Neural cell (in vitro differentiated cells): Measurements from ENCODE around the gene OPRM1. TPM values are rescaled to one million over a fixed set of nuclear protein-coding genes. Genes with fewer than 3 reads are reported as not detected.

Experiments
- H2AFZ ChIP-seq: fragments of 200-600, 300-800 bp; sonication (generic), shearing (Covaris generic); 2 replicates; pipeline ENCODE4 v1.6.0; 2014; ENCODE audit warnings: low read depth, mild to moderate bottlenecking, antibody characterized with exemption, low read length, moderate library complexity
- H3F3A ChIP-seq: fragments of 200-600 bp; shearing (Covaris generic); 2 replicates; pipeline ENCODE4 v1.6.1; 2016; ENCODE audit warnings: mild to moderate bottlenecking, moderate library complexity, mixed read lengths, antibody characterized with exemption, low read length; ENCODE audit not compliant: insufficient read depth, poor library complexity, severe bottlenecking
- H3K27ac ChIP-seq: fragments of 200-600, 300-800 bp; sonication (generic), shearing (Covaris generic); 2 replicates; pipeline ENCODE4 v1.5.1; 2014; ENCODE audit warnings: mild to moderate bottlenecking, low read length, moderate library complexity
- H3K27me3 ChIP-seq: fragments of 300-800, 200-600 bp; sonication (generic), shearing (Covaris generic); 2 replicates; pipeline ENCODE4 v1.6.0; 2014; ENCODE audit warnings: mild to moderate bottlenecking, low read depth, low read length, moderate library complexity; ENCODE audit not compliant: insufficient read depth
- H3K36me3 ChIP-seq: fragments of 300-800, 200-600 bp; sonication (generic), shearing (Covaris generic); 2 replicates; pipeline ENCODE4 v1.5.1; 2014; ENCODE audit warnings: mild to moderate bottlenecking, antibody characterized with exemption, low read length, moderate library complexity; ENCODE audit not compliant: insufficient read depth
- H3K4me2 ChIP-seq: fragments of 300-800, 200-600 bp; sonication (generic), shearing (Covaris generic); 2 replicates; pipeline ENCODE4 v1.6.0; 2014; ENCODE audit warnings: mild to moderate bottlenecking, low read length
- H3K4me3 ChIP-seq: fragments of 300-800, 200-600 bp; sonication (generic), shearing (Covaris generic); 2 replicates; pipeline ENCODE4 v1.5.1; 2014; ENCODE audit warnings: mild to moderate bottlenecking, low read length, moderate library complexity
- H3K79me2 ChIP-seq: fragments of 200-600 bp; shearing (Covaris generic); replicated peaks from 2 replicates; pipeline ENCODE4 v1.6.0; 2014; ENCODE audit warnings: mild to moderate bottlenecking, low read length, moderate library complexity; ENCODE audit not compliant: insufficient read depth
- H3K9ac ChIP-seq: fragments of 300-800, 200-600 bp; sonication (generic), shearing (Covaris generic); 2 replicates; pipeline ENCODE4 v1.6.1; 2016; ENCODE audit warnings: mild to moderate bottlenecking, low read length, mixed read lengths
- H3K9me2 ChIP-seq: fragments of 200-600 bp; shearing (Covaris generic); 2 replicates; pipeline ENCODE4 v1.6.1; 2016; ENCODE audit warnings: mild to moderate bottlenecking, low read length, mixed read lengths; ENCODE audit not compliant: insufficient read depth
- H3K9me3 ChIP-seq: fragments of 200-600, 300-800 bp; sonication (generic), shearing (Covaris generic); 2 replicates; pipeline ENCODE4 v1.6.1; 2016; ENCODE audit warnings: mild to moderate bottlenecking, mixed run types, low read length, moderate library complexity, mixed read lengths
- H4K20me1 ChIP-seq: fragments of 200-600 bp; shearing (Covaris generic); 2 replicates; pipeline ENCODE4 v1.6.1; 2016; ENCODE audit warnings: mild to moderate bottlenecking, mixed run types; ENCODE audit not compliant: insufficient read depth
- EP300 ChIP-seq: fragments of 450-650 bp; conservative IDR thresholded peaks from 2 replicates; pipeline ENCODE4 v1.6.1; 2014; ENCODE audit warnings: antibody characterized with exemption, mild to moderate bottlenecking, moderate library complexity; ENCODE audit not compliant: poor library complexity, severe bottlenecking
- EZH2 ChIP-seq: fragments of 200-600, 300-800 bp; shearing (Covaris generic), sonication (generic); IDR thresholded peaks from 2 replicates; pipeline ENCODE4 v1.6.1; 2014; ENCODE audit warnings: antibody characterized with exemption, low read length, borderline replicate concordance, mild to moderate bottlenecking; ENCODE audit not compliant: insufficient read depth, poor library complexity, severe bottlenecking
- MXI1 ChIP-seq: fragments of 450-650 bp; conservative IDR thresholded peaks from 2 replicates; pipeline ENCODE4 v1.6.1; 2014; ENCODE audit warnings: antibody characterized with exemption, mild to moderate bottlenecking; ENCODE audit not compliant: poor library complexity, severe bottlenecking
- POLR2AphosphoS5 ChIP-seq: IDR thresholded peaks from 2 replicates; pipeline ENCODE4 v1.6.1; 2012
- RAD21 ChIP-seq: fragments of 450-650 bp; conservative IDR thresholded peaks from 2 replicates; pipeline ENCODE4 v1.6.1; 2014; ENCODE audit warnings: antibody characterized with exemption, mild to moderate bottlenecking, moderate library complexity
- REST ChIP-seq: IDR thresholded peaks from 2 replicates; pipeline ENCODE4 v1.6.1; 2012; ENCODE audit warnings: borderline replicate concordance
- SMC3 ChIP-seq: fragments of 450-650 bp; conservative IDR thresholded peaks from 2 replicates; pipeline ENCODE4 v1.6.1; 2014; ENCODE audit warnings: antibody characterized with exemption, mild to moderate bottlenecking, moderate library complexity; ENCODE audit not compliant: poor library complexity
- TAF1 ChIP-seq: IDR thresholded peaks from 2 replicates; pipeline ENCODE4 v1.6.1; 2012; ENCODE audit warnings: low read depth
- polyA plus RNA-seq: library from polyadenylated mRNA; depleted of rRNA; stranded (reverse); fragments of >200 nt; gene quantifications from 2 replicates; pipeline ENCODE4 v1.2.3, GENCODE V29; 2014
- TF ChIP-seq, protein P1 (sequence below): fragments of 450-650 bp; IDR thresholded peaks from 2 replicates; pipeline ENCODE4 v1.5.1; 2014; ENCODE audit warnings: antibody characterized with exemption, mild to moderate bottlenecking, moderate library complexity; ENCODE audit not compliant: poor library complexity, severe bottlenecking

OPRM1 gene
- polyA plus RNA-seq, 1 donor from 2014 or later, result 1.5 TPM

DNA sequence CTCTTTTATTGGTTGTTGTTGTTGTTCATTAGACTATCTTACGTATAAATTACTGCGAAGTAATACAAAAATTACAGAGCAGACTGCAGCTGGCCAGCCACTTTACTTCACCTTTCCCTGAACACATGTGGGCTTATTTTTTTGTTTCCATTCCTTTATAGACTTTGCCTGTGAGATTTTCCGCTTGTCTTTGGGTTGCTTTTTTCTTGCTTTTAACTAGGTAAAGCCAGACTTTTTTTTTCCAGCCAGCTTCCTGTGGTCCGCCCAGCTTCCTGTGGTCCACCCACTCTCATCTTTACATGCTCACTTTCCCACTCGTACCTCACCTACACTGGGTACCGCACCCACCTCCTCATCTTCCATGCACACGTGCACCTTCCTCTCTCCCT lies 238.6 kb downstream of the OPRM1 start:
- no peaks in the 10 kb centered on the region for H3F3A ChIP-seq
- no peak overlapping the region for H2AFZ ChIP-seq
- no peak overlapping the region for H3K27ac ChIP-seq
- H4K20me1 ChIP-seq, result no peaks in the 10 kb centered on the region
- no peak overlapping the region for H3K9ac ChIP-seq
- H3K9me3 ChIP-seq, result no peaks in the 10 kb centered on the region
- H3K79me2 ChIP-seq, result no peaks in the 10 kb centered on the region
- H3K27me3 ChIP-seq, result no peaks in the 10 kb centered on the region
- no peak overlapping the region for H3K4me2 ChIP-seq
- TF ChIP-seq RAD21 (no peak), SMC3 (peak; percentile 8)
- H3K9me2 ChIP-seq, result no peaks in the 10 kb centered on the region
- no peaks in the 10 kb centered on the region for H3K36me3 ChIP-seq
- H3K4me3 ChIP-seq, result no peak overlapping the region

- Histone ChIP-seq H3K9me3 (no peaks in the 10 kb centered on the region), H3K27ac (no peak overlapping the region), H3K4me3 (no peak overlapping the region), H3K9ac (no peak overlapping the region), H3K27me3 (no peaks in the 10 kb centered on the region), H3K4me2 (no peak overlapping the region), H4K20me1 (no peaks in the 10 kb centered on the region), H3K79me2 (no peaks in the 10 kb centered on the region), H3K36me3 (no peaks in the 10 kb centered on the region), H3F3A (no peaks in the 10 kb centered on the region), H3K9me2 (no peaks in the 10 kb centered on the region), H2AFZ (no peak overlapping the region)
- TF ChIP-seq EP300, result no peak
- no peak for TF ChIP-seq MXI1
Measured at GRCh38 chr6:154280521-154280920, 241.5 kb downstream of the OPRM1 start.

- no peaks in the 10 kb centered on the region for H3K9me3 ChIP-seq
- H3K27ac ChIP-seq, result no peak overlapping the region
- no peaks in the 10 kb centered on the region for H3K9me2 ChIP-seq
- no peak overlapping the region for H3K4me2 ChIP-seq
- H3K27me3 ChIP-seq, result no peaks in the 10 kb centered on the region
- no peak overlapping the region for H2AFZ ChIP-seq
- no peak overlapping the region for H3K4me3 ChIP-seq
- H3F3A ChIP-seq, result no peaks in the 10 kb centered on the region
- no peak overlapping the region for H3K9ac ChIP-seq
- no peaks in the 10 kb centered on the region for H4K20me1 ChIP-seq
- TF ChIP-seq, protein P1, sequence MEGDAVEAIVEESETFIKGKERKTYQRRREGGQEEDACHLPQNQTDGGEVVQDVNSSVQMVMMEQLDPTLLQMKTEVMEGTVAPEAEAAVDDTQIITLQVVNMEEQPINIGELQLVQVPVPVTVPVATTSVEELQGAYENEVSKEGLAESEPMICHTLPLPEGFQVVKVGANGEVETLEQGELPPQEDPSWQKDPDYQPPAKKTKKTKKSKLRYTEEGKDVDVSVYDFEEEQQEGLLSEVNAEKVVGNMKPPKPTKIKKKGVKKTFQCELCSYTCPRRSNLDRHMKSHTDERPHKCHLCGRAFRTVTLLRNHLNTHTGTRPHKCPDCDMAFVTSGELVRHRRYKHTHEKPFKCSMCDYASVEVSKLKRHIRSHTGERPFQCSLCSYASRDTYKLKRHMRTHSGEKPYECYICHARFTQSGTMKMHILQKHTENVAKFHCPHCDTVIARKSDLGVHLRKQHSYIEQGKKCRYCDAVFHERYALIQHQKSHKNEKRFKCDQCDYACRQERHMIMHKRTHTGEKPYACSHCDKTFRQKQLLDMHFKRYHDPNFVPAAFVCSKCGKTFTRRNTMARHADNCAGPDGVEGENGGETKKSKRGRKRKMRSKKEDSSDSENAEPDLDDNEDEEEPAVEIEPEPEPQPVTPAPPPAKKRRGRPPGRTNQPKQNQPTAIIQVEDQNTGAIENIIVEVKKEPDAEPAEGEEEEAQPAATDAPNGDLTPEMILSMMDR, result no peak
- TF ChIP-seq EP300 (no peak), SMC3 (no peak), TAF1 (no peak), MXI1 (no peak), REST (no peak), POLR2AphosphoS5 (no peak), EZH2 (no peak), RAD21 (no peak)
- no peaks in the 10 kb centered on the region for H3K79me2 ChIP-seq
- H3K36me3 ChIP-seq, result no peaks in the 10 kb centered on the region
Measured at GRCh38 chr6:154284313-154284853, 245.3 kb downstream of the OPRM1 start.
